Smooth muscle cell (in vitro differentiated cells): ENCODE results near the gene UNCX. TPM values are rescaled to one million over a fixed set of nuclear protein-coding genes. Genes with fewer than 3 reads are reported as not detected.

Experiments
- DNase-seq: peaks from one replicate; lab custom pipeline; 2025; ENCODE audit not compliant: unreplicated experiment; lab: John Stamatoyannopoulos, UW
- H2AFZ ChIP-seq: fragments of 200-600 bp; sonication (generic); 2 replicates; pipeline ENCODE4 v1.6.0; 2016; ENCODE audit warnings: antibody characterized with exemption, low read depth, mild to moderate bottlenecking
- H3F3A ChIP-seq: fragments of 200-600 bp; sonication (generic); 2 replicates; pipeline ENCODE4 v1.6.0; 2017; ENCODE audit warnings: antibody characterized with exemption, low read depth
- H3K27ac ChIP-seq: fragments of 200-600 bp; sonication (generic); 2 replicates; pipeline ENCODE4 v1.5.1; 2016; ENCODE audit warnings: low read depth, mild to moderate bottlenecking
- H3K27me3 ChIP-seq: fragments of 200-600 bp; sonication (generic); 2 replicates; pipeline ENCODE4 v1.6.1; 2016; ENCODE audit warnings: low read depth, mild to moderate bottlenecking
- H3K36me3 ChIP-seq: fragments of 200-600 bp; sonication (generic); 2 replicates; pipeline ENCODE4 v1.5.1; 2016; ENCODE audit warnings: low read depth
- H3K4me1 ChIP-seq: fragments of 200-600 bp; sonication (generic); 2 replicates; pipeline ENCODE4 v1.5.1; 2016; ENCODE audit warnings: low read depth
- H3K4me2 ChIP-seq: fragments of 200-600 bp; sonication (generic); 2 replicates; pipeline ENCODE4 v1.6.0; 2016; ENCODE audit warnings: mild to moderate bottlenecking
- H3K4me3 ChIP-seq: fragments of 200-600 bp; sonication (generic); 2 replicates; pipeline ENCODE4 v1.5.1; 2016; ENCODE audit warnings: mild to moderate bottlenecking
- H3K79me2 ChIP-seq: fragments of 200-600 bp; sonication (generic); 2 replicates; pipeline ENCODE4 v1.6.0; 2016; ENCODE audit warnings: low read depth, mild to moderate bottlenecking
- H3K9ac ChIP-seq: fragments of 200-600 bp; sonication (generic); 2 replicates; pipeline ENCODE4 v1.6.0; 2016; ENCODE audit warnings: low read depth
- H3K9me3 ChIP-seq: fragments of 200-600 bp; sonication (generic); replicated peaks from 2 replicates; pipeline ENCODE4 v1.5.1; 2016; ENCODE audit warnings: low read depth
- H4K20me1 ChIP-seq: fragments of 200-600 bp; sonication (generic); 2 replicates; pipeline ENCODE4 v1.6.0; 2016; ENCODE audit warnings: low read depth
- WGBS: methylation state at CpG from one replicate; pipeline ENCODE4 v1.1.7; 2016; ENCODE audit warnings: low lambda C conversion rate; 5-methylcytosine and 5-hydroxymethylcytosine counted together
- polyA plus RNA-seq: library from polyadenylated mRNA; unstranded; fragments of >200 nt; fragmentation: Nextera tagmentation; extraction: Ambion mirVana; gene quantifications from 2 replicates; pipeline ENCODE4 v1.2.1, GENCODE V29; 2016
- total RNA-seq: library from RNA; depleted of rRNA; stranded (reverse); fragments of >200 nt; gene quantifications from 2 replicates; pipeline ENCODE4 v1.2.3, GENCODE V29; 2014
- TF ChIP-seq, protein P1 (sequence below): fragments of 200-600 bp; sonication (generic); IDR thresholded peaks from 2 replicates; pipeline ENCODE4 v1.5.1; 2017; ENCODE audit warnings: borderline replicate concordance, mild to moderate bottlenecking, antibody characterized with exemption; ENCODE audit not compliant: insufficient read depth, poor library complexity, severe bottlenecking

UNCX gene
- total and polyA plus RNA-seq, 2 experiments from 2014 or later, result not detected

- Histone ChIP-seq H3K9ac (no peak overlapping the region), H3K79me2 (no peaks in the 10 kb centered on the region), H3K27ac (no peak overlapping the region), H4K20me1 (no peaks in the 10 kb centered on the region), H3K4me3 (no peak overlapping the region), H3K9me3 (no peaks in the 10 kb centered on the region), H3K4me1 (no peaks in the 10 kb centered on the region), H3F3A (no peaks in the 10 kb centered on the region), H3K4me2 (no peak overlapping the region), H3K36me3 (no peaks in the 10 kb centered on the region), H2AFZ (no peak overlapping the region), H3K27me3 (peaks cover 48% of the 10 kb centered on the region)
- TF ChIP-seq, protein P1, sequence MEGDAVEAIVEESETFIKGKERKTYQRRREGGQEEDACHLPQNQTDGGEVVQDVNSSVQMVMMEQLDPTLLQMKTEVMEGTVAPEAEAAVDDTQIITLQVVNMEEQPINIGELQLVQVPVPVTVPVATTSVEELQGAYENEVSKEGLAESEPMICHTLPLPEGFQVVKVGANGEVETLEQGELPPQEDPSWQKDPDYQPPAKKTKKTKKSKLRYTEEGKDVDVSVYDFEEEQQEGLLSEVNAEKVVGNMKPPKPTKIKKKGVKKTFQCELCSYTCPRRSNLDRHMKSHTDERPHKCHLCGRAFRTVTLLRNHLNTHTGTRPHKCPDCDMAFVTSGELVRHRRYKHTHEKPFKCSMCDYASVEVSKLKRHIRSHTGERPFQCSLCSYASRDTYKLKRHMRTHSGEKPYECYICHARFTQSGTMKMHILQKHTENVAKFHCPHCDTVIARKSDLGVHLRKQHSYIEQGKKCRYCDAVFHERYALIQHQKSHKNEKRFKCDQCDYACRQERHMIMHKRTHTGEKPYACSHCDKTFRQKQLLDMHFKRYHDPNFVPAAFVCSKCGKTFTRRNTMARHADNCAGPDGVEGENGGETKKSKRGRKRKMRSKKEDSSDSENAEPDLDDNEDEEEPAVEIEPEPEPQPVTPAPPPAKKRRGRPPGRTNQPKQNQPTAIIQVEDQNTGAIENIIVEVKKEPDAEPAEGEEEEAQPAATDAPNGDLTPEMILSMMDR, result no peak
- DNase-seq, result no peak
- WGBS, result 89% methylated on average over 11 of the region's 11 CpGs
Measured at GRCh38 chr7:1256621-1257020, 23.9 kb downstream of the UNCX start.

DNA sequence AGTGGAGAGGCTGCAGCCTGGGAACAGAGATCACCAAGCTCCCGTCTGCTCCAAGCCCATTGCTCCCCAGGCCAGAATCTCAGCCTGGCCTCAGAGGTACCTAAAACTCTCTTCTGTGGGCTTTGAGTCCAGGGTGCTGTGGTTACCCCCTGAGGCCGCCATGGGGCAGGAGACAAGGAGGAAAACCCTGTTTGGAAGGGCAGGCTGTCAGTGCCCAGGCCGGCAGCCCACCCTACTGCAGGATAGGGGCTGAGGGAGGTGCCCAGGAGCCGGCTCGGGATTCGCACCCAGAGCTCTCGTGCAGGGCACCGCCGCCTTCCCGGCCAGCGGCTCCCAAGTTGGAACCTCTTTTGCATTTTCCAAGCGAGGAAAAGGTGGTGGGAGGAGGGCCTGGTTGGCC lies 24.5 kb downstream of the UNCX start:
- Histone ChIP-seq H3K4me3 (no peak overlapping the region), H3K27me3 (peaks cover 45% of the 10 kb centered on the region), H3K9ac (no peak overlapping the region), H3F3A (no peaks in the 10 kb centered on the region), H3K36me3 (no peaks in the 10 kb centered on the region), H4K20me1 (no peaks in the 10 kb centered on the region), H3K27ac (no peak overlapping the region), H3K4me1 (no peaks in the 10 kb centered on the region), H3K9me3 (no peaks in the 10 kb centered on the region), H3K79me2 (no peaks in the 10 kb centered on the region), H3K4me2 (no peak overlapping the region), H2AFZ (no peak overlapping the region)
- no peak for DNase-seq
- TF ChIP-seq, protein P1, result no peak
- 79% methylated on average over 12 of the region's 12 CpGs for WGBS

DNA sequence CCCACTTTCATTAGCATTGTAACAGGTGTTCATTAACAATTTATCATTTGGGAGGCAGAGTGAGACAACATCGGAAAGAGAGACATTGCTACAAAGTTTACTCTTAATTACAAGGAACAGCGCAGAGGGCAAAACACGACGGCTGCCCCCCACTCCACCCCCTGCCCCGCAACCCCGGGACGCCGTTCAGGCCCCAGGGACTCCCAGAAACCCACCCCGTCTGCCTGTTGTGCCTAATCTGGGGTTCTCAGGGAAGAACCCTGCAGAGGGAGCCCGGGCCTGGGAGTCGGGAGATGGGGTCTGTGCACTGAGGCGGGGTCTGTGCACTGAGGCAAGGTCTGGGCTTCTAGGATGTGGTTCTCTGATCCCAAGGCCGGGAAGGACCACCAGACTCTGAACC lies 25.2 kb downstream of the UNCX start:
- TF ChIP-seq, protein P1, result no peak
- Histone ChIP-seq H2AFZ (no peak overlapping the region), H3K4me2 (no peak overlapping the region), H3K9me3 (no peaks in the 10 kb centered on the region), H3K79me2 (no peaks in the 10 kb centered on the region), H3F3A (no peaks in the 10 kb centered on the region), H3K4me1 (no peaks in the 10 kb centered on the region), H3K36me3 (no peaks in the 10 kb centered on the region), H3K27me3 (peaks cover 42% of the 10 kb centered on the region), H3K4me3 (no peak overlapping the region), H4K20me1 (no peaks in the 10 kb centered on the region), H3K9ac (no peak overlapping the region), H3K27ac (no peak overlapping the region)
- no peak for DNase-seq
- 83% methylated on average over 12 of the region's 13 CpGs for WGBS

GRCh38 chr7:1259621-1260243 lies 27.1 kb downstream of the UNCX start:
- Histone ChIP-seq H3K9me3 (no peaks in the 10 kb centered on the region), H3K4me1 (no peaks in the 10 kb centered on the region), H3K27me3 (peaks cover 43% of the 10 kb centered on the region), H3F3A (no peaks in the 10 kb centered on the region), H3K36me3 (no peaks in the 10 kb centered on the region), H3K79me2 (no peaks in the 10 kb centered on the region), H3K4me3 (no peak overlapping the region), H3K27ac (no peak overlapping the region), H4K20me1 (no peaks in the 10 kb centered on the region), H3K9ac (no peak overlapping the region), H3K4me2 (no peak overlapping the region), H2AFZ (no peak overlapping the region)
- DNase-seq, result no peak
- TF ChIP-seq, protein P1, result no peak
- 90% methylated on average over 19 of the region's 21 CpGs for WGBS
